Measurements from ENCODE around the gene SFTPB.

SFTPB gene

DNA sequence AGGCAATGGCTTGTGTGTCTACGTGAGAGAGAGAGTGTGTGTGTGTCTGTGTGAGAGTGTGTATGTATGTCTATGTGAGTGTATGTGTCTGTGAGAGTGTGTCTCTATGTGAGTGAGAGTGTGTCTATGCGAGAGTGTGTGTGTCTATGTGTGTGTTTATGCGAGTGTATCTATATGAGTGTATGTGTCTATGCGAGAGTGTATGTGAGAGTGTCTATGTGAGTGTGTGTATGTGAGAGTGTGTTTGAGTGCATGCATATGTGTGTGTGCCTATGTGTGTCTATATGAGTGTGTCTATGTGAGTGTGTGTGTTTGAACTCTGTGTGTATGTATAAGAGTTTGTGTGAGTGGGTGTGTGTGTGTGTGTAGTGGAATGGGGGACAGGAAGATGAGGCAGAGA, 16.4 kb upstream of the SFTPB start:
- Mint-ChIP-seq H3K36me3 (ENCODE audit: low read depth) (no peaks in the 10 kb centered on the region), H3K27ac (no peak overlapping the region), H3K27me3 (ENCODE audit: low read depth) (peaks cover 14% of the 10 kb centered on the region), H3K4me1 (no peaks in the 10 kb centered on the region), H3K9me3 (no peaks in the 10 kb centered on the region), H3K4me3 (no peak overlapping the region)
- TF ChIP-seq, protein P1, sequence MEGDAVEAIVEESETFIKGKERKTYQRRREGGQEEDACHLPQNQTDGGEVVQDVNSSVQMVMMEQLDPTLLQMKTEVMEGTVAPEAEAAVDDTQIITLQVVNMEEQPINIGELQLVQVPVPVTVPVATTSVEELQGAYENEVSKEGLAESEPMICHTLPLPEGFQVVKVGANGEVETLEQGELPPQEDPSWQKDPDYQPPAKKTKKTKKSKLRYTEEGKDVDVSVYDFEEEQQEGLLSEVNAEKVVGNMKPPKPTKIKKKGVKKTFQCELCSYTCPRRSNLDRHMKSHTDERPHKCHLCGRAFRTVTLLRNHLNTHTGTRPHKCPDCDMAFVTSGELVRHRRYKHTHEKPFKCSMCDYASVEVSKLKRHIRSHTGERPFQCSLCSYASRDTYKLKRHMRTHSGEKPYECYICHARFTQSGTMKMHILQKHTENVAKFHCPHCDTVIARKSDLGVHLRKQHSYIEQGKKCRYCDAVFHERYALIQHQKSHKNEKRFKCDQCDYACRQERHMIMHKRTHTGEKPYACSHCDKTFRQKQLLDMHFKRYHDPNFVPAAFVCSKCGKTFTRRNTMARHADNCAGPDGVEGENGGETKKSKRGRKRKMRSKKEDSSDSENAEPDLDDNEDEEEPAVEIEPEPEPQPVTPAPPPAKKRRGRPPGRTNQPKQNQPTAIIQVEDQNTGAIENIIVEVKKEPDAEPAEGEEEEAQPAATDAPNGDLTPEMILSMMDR (IDR thresholded peaks at IDR 0.05; ENCODE audit: unreplicated experiment in 3 of 3) = no peak

DNA sequence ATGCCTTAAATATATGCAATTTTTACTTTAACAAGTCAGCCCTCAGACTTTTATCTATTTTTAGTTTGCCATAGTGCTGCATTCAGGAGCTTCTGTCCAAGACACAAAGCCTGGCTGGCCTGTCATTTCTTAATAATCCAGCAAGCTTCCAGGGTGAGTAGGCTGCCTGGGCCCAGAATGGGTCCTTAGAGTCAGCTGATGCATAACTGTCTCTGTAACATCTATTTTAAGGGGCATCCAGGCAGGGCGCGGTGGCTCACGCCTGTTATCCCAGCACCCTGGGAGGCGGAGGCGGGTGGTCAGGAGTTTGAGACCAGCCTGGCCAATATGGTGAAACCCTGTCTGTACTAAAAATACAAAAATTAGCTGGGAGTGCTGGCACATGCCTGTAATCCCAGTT, 14.4 kb upstream of the SFTPB start:
- Mint-ChIP-seq H3K36me3 (ENCODE audit: low read depth) (no peaks in the 10 kb centered on the region), H3K4me3 (no peak overlapping the region), H3K27ac (no peak overlapping the region), H3K27me3 (ENCODE audit: low read depth) (peaks cover 11% of the 10 kb centered on the region), H3K9me3 (no peaks in the 10 kb centered on the region), H3K4me1 (no peaks in the 10 kb centered on the region)
- TF ChIP-seq, protein P1 (IDR thresholded peaks at IDR 0.05; ENCODE audit: unreplicated experiment in 3 of 3) = no peak

DNA sequence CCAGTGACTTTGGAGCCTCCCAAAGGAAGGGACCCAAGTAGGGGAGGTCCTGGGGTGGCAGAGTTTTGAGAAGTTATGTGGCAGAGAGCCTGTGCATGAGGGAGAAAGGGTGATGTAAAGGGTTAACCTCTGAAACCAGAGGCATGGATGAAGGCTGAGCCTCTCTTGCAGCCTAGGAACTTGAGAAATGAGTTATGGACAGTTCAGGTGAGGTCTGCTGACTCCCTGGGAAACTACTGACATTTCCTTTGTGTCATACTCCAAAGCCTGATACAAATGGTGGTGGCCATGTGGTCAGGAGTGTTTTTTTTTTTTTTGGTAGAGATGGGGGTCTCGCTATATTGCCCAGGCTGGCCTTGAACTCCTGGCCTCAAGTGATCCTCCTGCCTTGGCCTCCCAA, 13.8 kb upstream of the SFTPB start:
- Mint-ChIP-seq H3K27me3 (ENCODE audit: low read depth) (peaks cover 9% of the 10 kb centered on the region), H3K27ac (no peak overlapping the region), H3K4me1 (no peaks in the 10 kb centered on the region), H3K36me3 (ENCODE audit: low read depth) (no peaks in the 10 kb centered on the region), H3K4me3 (no peak overlapping the region), H3K9me3 (no peaks in the 10 kb centered on the region)
- TF ChIP-seq, protein P1 (IDR thresholded peaks at IDR 0.05; ENCODE audit: unreplicated experiment in 3 of 3) = no peak

DNA sequence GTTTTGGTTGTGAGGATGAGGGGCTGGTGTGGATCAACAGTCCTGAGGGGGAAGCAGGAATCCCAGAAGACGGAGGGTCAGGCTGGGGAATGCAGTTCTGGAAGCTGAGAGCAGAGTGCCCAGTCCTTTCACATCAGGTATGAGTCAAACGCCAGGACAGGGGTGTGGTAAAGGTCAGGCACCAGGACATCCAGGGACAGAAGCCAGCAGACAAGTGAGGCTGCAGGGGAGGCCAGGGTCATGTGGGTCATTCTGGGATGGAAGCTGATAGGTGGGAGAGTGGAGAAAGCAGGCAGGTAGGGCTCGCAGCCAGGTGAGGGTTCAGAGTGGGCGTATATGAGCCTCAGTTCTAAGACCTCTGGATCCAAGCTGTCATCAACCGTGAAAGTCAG, 13.4 kb upstream of the SFTPB start:
- no peaks in the 10 kb centered on the region for H3K4me1 Mint-ChIP-seq
- H3K36me3 Mint-ChIP-seq (ENCODE audit: low read depth) = no peaks in the 10 kb centered on the region
- H3K27ac Mint-ChIP-seq = no peak overlapping the region
- H3K27me3 Mint-ChIP-seq (ENCODE audit: low read depth) = peaks cover 9% of the 10 kb centered on the region
- TF ChIP-seq, protein P1 (IDR thresholded peaks at IDR 0.05; ENCODE audit: unreplicated experiment in 3 of 3) = no peak
- H3K4me3 Mint-ChIP-seq = no peak overlapping the region
- H3K9me3 Mint-ChIP-seq = no peaks in the 10 kb centered on the region

DNA sequence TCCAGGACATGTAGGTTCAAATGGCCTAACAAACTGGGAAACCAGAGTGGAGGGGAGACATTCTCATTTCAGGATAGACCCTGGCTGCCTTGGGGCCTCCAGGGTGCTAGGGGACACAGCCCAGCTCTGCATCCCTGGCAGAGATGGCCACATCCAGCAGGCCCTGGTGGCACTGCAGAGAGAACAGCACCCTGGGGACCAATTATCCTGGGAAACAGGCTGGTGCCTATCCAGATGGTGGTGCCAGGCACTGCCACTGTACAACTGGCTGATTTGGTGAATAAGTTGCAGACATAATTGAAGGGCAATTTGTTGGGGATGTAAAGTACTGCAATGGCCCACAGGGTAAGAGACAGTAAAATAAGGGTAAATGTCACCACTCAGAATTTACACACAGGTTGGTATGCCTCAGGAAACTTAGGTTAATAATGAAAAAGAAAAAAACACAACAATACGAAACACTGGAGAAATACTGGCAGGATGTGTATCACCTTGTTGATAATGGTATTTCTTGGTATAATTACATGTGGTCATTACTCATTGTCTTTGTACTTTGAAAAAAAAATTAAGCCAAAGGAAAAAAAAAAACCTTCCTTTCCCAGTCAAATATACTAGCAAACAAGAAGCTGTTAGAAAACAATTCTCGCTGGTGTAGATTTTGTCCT, 12.8 kb upstream of the SFTPB start:
- H3K36me3 Mint-ChIP-seq (ENCODE audit: low read depth) = no peaks in the 10 kb centered on the region
- no peak overlapping the region for H3K4me3 Mint-ChIP-seq
- H3K9me3 Mint-ChIP-seq = no peaks in the 10 kb centered on the region
- no peaks in the 10 kb centered on the region for H3K4me1 Mint-ChIP-seq
- TF ChIP-seq, protein P1 (IDR thresholded peaks at IDR 0.05; ENCODE audit: unreplicated experiment in 3 of 3) = no peak
- H3K27ac Mint-ChIP-seq = no peak overlapping the region
- peaks cover 5% of the 10 kb centered on the region for H3K27me3 Mint-ChIP-seq (ENCODE audit: low read depth)

Measured in nephron (organoid).